Ovary (tissue), 3 donors: ENCODE data around the gene C6orf47.
A peak's percentile ranks its signal among the peaks of the same experiment; 100 is the strongest.

Experiments
- POLR2A ChIP-seq: fragments of 450-650 bp; IDR thresholded peaks from one replicate; pipeline ENCODE4 v1.6.1; 2017; ENCODE audit warnings: antibody characterized with exemption, mild to moderate bottlenecking, moderate library complexity
- TF ChIP-seq, protein P1 (sequence below), 3 donors: fragments of 450-650 bp in 2 of 3; fragments of 200-600 bp in 1 of 3; IDR thresholded peaks; one replicate each; pipeline versions ENCODE4 v1.5.1 to v1.8.0; 2016 to 2022; ENCODE audit warnings: antibody characterized with exemption in 3 of 3, mild to moderate bottlenecking in 1 of 3
- donor health status: DM: no; HTN: no; CAD: no.

DNA sequence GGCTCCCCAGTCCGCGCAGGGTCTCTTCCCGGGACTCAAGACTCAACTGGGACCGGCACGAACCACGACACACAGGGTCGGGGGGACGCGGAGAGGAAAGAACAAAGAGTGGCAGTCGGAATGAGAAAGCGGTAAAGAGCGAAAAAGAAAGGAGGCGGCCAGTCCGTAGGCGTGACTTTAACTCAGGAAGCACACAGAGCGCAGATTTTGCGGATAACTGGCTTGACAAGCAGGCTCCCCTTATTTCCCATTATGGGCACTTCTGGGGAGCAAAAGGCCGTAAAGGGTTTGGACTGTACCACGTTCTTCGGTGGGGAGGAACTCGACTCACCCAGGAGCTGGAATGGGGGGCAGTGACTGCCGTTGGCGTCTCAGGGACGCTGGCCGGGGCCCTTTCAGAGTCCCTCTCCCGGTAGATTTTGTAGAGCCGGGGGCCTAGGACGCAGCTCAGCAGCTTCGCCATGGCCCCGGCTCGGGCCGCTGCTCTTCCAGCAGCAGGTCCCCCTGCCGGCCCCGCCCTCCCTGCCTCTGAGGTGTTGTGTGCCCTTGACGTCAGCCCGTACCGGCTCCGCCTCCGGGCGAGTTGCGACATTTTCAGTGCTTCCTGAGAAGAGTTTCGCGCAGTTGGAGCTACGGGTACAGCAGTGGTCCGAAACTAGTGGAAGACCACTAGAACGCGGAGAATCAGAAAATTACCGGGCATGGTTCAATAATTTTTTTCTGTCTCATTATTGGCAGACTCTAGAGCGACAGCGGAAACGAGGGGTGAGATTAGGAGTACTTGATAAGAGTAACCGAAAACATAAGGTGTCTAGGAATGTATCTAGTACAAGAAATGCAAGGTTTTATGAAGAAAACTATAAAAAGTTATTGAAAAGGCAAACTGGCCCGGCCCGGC is 42.5 kb upstream of the C6orf47 start, which contains the start of gene ABHD16A:
- TF ChIP-seq, protein P1, sequence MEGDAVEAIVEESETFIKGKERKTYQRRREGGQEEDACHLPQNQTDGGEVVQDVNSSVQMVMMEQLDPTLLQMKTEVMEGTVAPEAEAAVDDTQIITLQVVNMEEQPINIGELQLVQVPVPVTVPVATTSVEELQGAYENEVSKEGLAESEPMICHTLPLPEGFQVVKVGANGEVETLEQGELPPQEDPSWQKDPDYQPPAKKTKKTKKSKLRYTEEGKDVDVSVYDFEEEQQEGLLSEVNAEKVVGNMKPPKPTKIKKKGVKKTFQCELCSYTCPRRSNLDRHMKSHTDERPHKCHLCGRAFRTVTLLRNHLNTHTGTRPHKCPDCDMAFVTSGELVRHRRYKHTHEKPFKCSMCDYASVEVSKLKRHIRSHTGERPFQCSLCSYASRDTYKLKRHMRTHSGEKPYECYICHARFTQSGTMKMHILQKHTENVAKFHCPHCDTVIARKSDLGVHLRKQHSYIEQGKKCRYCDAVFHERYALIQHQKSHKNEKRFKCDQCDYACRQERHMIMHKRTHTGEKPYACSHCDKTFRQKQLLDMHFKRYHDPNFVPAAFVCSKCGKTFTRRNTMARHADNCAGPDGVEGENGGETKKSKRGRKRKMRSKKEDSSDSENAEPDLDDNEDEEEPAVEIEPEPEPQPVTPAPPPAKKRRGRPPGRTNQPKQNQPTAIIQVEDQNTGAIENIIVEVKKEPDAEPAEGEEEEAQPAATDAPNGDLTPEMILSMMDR (IDR thresholded peaks at IDR 0.05): peak in 2 of 3 donors; percentile 19 to 35
- peak; percentile 98 for TF ChIP-seq POLR2A
